Measurements from ENCODE around the gene G0S2. TPM values are rescaled to one million over a fixed set of nuclear protein-coding genes. Genes with fewer than 3 reads are reported as not detected.

Gene G0S2
- total and polyA plus RNA-seq, 2 of the 4 experiments (the other 2 are of a cell fraction), result 0.36 to 0.53 TPM

DNA sequence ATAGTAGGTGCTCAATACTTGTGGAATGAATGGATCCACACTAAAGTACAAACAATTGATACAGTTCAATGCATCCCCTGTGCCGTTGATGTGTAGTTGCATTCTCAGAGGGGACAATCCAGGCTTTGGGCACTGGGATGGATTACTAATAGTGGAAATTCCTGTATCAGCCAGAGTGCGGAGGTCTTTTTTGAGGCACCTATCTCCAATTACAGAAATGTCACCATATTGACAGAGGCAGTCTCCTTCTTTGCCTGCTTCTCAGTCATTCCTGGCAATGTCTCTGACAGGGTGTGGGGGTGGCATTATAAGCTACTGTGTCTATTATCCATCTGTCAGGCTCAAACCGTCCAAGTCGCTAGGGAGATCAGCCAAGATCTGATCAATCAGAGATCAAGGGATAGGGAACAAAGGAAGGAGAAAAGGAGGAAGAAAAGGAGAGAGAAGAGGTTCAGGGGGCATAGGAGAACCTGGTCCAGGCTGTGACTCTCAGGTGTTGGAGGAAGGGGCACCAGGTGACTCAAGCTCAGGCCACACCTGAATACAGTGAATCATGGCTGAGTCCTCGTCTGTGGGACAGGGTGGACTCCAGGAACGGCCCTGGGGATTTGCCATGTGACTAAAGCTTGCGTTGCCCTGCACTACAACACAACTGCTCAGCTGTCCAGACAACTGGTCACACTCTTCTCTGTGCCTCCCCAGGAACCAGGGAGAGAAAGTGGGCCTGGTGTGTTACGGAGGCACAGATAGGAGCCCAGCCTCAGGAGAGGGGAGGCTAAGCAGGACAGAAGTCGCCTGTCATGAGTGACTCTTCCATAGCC lies 19.6 kb upstream of the G0S2 start:
- no CpG with 5 or more reads among the region's 9 CpGs for WGBS, 2 experiments (ENCODE audit: extremely low coverage in 2 of 2, insufficient read length in 1 of 2)
- Histone ChIP-seq H3K4me1 (ENCODE audit: control insufficient read depth, insufficient read depth, low read length) (peaks cover 4% of the 10 kb centered on the region; the same call in 1 of the 2 replicates), H2BK120ac (ENCODE audit: low read depth, low read length) (no peak overlapping the region), H4K20me1 (ENCODE audit: insufficient read depth, low read length) (no peaks in the 10 kb centered on the region), H3K27ac (ENCODE audit: insufficient read depth, low read length) (no peak overlapping the region), H2AK9ac (replicated peaks; ENCODE audit: low read depth, low read length, poor library complexity) (no peak overlapping the region), H2BK20ac (ENCODE audit: low read depth, low read length) (no peak overlapping the region), H2BK15ac (ENCODE audit: low read depth, low read length) (no peak overlapping the region), H4K91ac (ENCODE audit: insufficient read depth, low read depth, low read length) (no peak overlapping the region), H3K4me3 (ENCODE audit: insufficient read depth, low read depth, low read length) (no peak overlapping the region), H4K5ac (ENCODE audit: low read depth, low read length) (no peak overlapping the region), H3K9me1 (ENCODE audit: insufficient read depth, low read length) (peaks cover 6% of the 10 kb centered on the region; the same call in 1 of the 2 replicates), H4K8ac (ENCODE audit: low read depth in 2 of 2, low read length in 2 of 2) (no peak overlapping the region), H2AFZ (replicated peaks; ENCODE audit: low read length, poor library complexity) (peak overlapping the region; percentile 21), H3K79me1 (ENCODE audit: low read depth in 1 of 2, low read length in 2 of 2) (no peaks in the 10 kb centered on the region), H3K23ac (ENCODE audit: low read depth, low read length) (no peak overlapping the region), H3K9me3 (ENCODE audit: control insufficient read depth, insufficient read depth, low read length) (no peaks in the 10 kb centered on the region), H3K27me3 (ENCODE audit: control insufficient read depth, insufficient read depth, low read length) (no peaks in the 10 kb centered on the region; the same call in 1 of the 2 replicates), H3K4ac (ENCODE audit: low read depth, low read length) (no peak overlapping the region), H3K9ac (ENCODE audit: low read depth, low read length) (no peak overlapping the region), H2BK5ac (ENCODE audit: low read depth, low read length, poor library complexity, severe bottlenecking) (no peak overlapping the region), H2AK5ac (ENCODE audit: low read depth, low read length) (no peak overlapping the region), H3K18ac (ENCODE audit: low read depth, low read length) (no peak overlapping the region), H3K56ac (ENCODE audit: extremely low read depth, insufficient read depth, low read length) (no peak overlapping the region), H3K36me3 (ENCODE audit: control insufficient read depth, insufficient read depth, low read length) (no peaks in the 10 kb centered on the region), H3K14ac (replicated peaks; ENCODE audit: low read depth, low read length) (no peak overlapping the region), H3K4me2 (ENCODE audit: low read depth, low read length) (no peak overlapping the region)
- intact Hi-C loops (cut with micrococcal nuclease) (no loop called here), in situ Hi-C loops (cut with MboI; ENCODE audit: low sequenced_read_pairs) (no loop called here), dilution Hi-C loops (cut with HindIII; ENCODE audit: low sequenced_read_pairs, unreplicated experiment) (no loop called here)
- BruUV-seq (replicated peaks), result no TSS peak
- DNase-seq, result no peak
- TF ChIP-seq, protein P1, sequence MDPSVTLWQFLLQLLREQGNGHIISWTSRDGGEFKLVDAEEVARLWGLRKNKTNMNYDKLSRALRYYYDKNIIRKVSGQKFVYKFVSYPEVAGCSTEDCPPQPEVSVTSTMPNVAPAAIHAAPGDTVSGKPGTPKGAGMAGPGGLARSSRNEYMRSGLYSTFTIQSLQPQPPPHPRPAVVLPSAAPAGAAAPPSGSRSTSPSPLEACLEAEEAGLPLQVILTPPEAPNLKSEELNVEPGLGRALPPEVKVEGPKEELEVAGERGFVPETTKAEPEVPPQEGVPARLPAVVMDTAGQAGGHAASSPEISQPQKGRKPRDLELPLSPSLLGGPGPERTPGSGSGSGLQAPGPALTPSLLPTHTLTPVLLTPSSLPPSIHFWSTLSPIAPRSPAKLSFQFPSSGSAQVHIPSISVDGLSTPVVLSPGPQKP (IDR thresholded peaks at IDR 0.05; ENCODE audit: borderline replicate concordance, low read depth, low read length), result no peak
- no peak for TF ChIP-seq RAD21 (IDR thresholded peaks at IDR 0.05; ENCODE audit: low read length)
- no peak for TF ChIP-seq USF2 (IDR thresholded peaks at IDR 0.05; ENCODE audit: low read depth, low read length)
- TF ChIP-seq BHLHE40 (IDR thresholded peaks at IDR 0.05; ENCODE audit: low read depth, low read length), result no peak
- no peak for TF ChIP-seq NFE2L2 (IDR thresholded peaks at IDR 0.05; ENCODE audit: low read depth, low read length)
- TF ChIP-seq CEBPB (IDR thresholded peaks at IDR 0.05; ENCODE audit: low read depth, low read length), result no peak
- TF ChIP-seq MAZ (IDR thresholded peaks at IDR 0.05; ENCODE audit: borderline replicate concordance, low read depth, low read length), result no peak
- no peak for TF ChIP-seq RCOR1 (IDR thresholded peaks at IDR 0.05; ENCODE audit: insufficient replicate concordance, low read length)
- no peak for TF ChIP-seq FOS (IDR thresholded peaks at IDR 0.05; ENCODE audit: low read depth, low read length)
- CTCF ChIA-PET, result no interaction called here
- POLR2A ChIA-PET (ENCODE audit: unreplicated experiment), result no interaction called here
- no peak for ATAC-seq (ENCODE audit: low read depth)
